GM12878 (cell line): ENCODE data around the gene VIP. TPM values are rescaled to one million over a fixed set of nuclear protein-coding genes. Genes with fewer than 3 reads are reported as not detected.

Source experiments
- ATAC-seq: fragments of 200-7000 bp; cut with Tn5 transposase; 3 replicates; pipeline ENCODE4 v1.9.1; 2020; ENCODE audit warnings: mild to moderate bottlenecking, moderate library complexity
- BruUV-seq: library from RNA; stranded (reverse); fragments of 400-500 nt; replicated peaks from 2 replicates; lab custom pipeline; 2021; lab: Mats Ljungman, UMichigan
- CTCF ChIA-PET: fragments of 300-600 bp; sonication (Branson Sonifier 250); formaldehyde crosslinking; extraction: SDS; loops from one replicate; lab custom pipeline; 2021; ENCODE audit warnings: inconsistent platforms; lab: Yijun Ruan, JAX
- POLR2A ChIA-PET: fragments of 350-600 bp; formaldehyde crosslinking; extraction: SDS; loops from one replicate; lab custom pipeline; 2021; ENCODE audit warnings: inconsistent platforms; lab: Charles Lee
- RAD21 ChIA-PET: fragments of 300-600 bp; sonication (Branson Sonifier 250); formaldehyde crosslinking; loops from one replicate; lab custom pipeline; 2023; ENCODE audit warnings: antibody characterized with exemption; ENCODE audit not compliant: unreplicated experiment; lab: Charles Lee
- SMC1A ChIA-PET: fragments of 300-600 bp; sonication (Branson Sonifier 250); formaldehyde crosslinking; loops from one replicate; lab custom pipeline; 2023; ENCODE audit not compliant: unreplicated experiment, uncharacterized antibody; lab: Charles Lee
- DNase-seq: peaks from one replicate; pipeline ENCODE4 v3.0.0-alpha.2; 2011; ENCODE audit warnings: low read depth, low spot score
- FAIRE-seq: peaks from 3 replicates; lab custom pipeline; 2011; peaks lifted over from hg19 to GRCh38; lab: Jason Lieb, UNC
- H2AFZ ChIP-seq: 2 replicates; pipeline ENCODE4 v1.6.0; 2011; ENCODE audit warnings: low read depth, low read length, control low read depth; ENCODE audit not compliant: control insufficient read depth
- H3K27ac ChIP-seq: 2 replicates; pipeline ENCODE4 v1.5.1; 2011; ENCODE audit warnings: control low read depth; ENCODE audit not compliant: control insufficient read depth, insufficient read depth
- H3K27me3 ChIP-seq, 2 experiments: replicated peaks in 1 of 2; 2 replicates each; pipeline versions ENCODE4 v1.6.0 to v1.6.1; 2011; ENCODE audit warnings: low read length in 1 of 2; ENCODE audit not compliant: control insufficient read depth in 2 of 2, insufficient read depth in 2 of 2
- H3K36me3 ChIP-seq, 2 experiments: 2 replicates each; pipeline ENCODE4 v1.5.1; 2011; ENCODE audit warnings: low read length in 1 of 2; ENCODE audit not compliant: control insufficient read depth in 2 of 2, insufficient read depth in 2 of 2
- H3K4me1 ChIP-seq: 2 replicates; pipeline ENCODE4 v1.6.1; 2011; ENCODE audit warnings: mild to moderate bottlenecking, low read length, moderate library complexity, mixed read lengths; ENCODE audit not compliant: control insufficient read depth, insufficient read depth
- H3K4me2 ChIP-seq: 2 replicates; pipeline ENCODE4 v1.6.0; 2011; ENCODE audit warnings: control low read depth; ENCODE audit not compliant: control insufficient read depth, insufficient read depth
- H3K4me3 ChIP-seq: fragments of 200-600 bp; sonication (generic); 2 replicates; pipeline ENCODE4 v1.5.1; 2016
- H3K79me2 ChIP-seq: 2 replicates; pipeline ENCODE4 v1.6.0; 2011; ENCODE audit warnings: low read length; ENCODE audit not compliant: control insufficient read depth, insufficient read depth
- H3K9ac ChIP-seq: 2 replicates; pipeline ENCODE4 v1.8.0; 2011; ENCODE audit warnings: low read length, control low read depth, mixed read lengths; ENCODE audit not compliant: control insufficient read depth, insufficient read depth
- H3K9me3 ChIP-seq: replicated peaks from 3 replicates; pipeline ENCODE4 v1.5.1; 2011; ENCODE audit warnings: mild to moderate bottlenecking, low read length; ENCODE audit not compliant: control insufficient read depth, insufficient read depth
- H4K20me1 ChIP-seq: 2 replicates; pipeline ENCODE4 v1.6.0; 2011; ENCODE audit not compliant: control insufficient read depth, insufficient read depth
- ATF2 ChIP-seq: IDR thresholded peaks from 2 replicates; pipeline ENCODE4 v1.6.1; 2012; ENCODE audit warnings: low read length, inconsistent platforms
- BCL3 ChIP-seq: IDR thresholded peaks from 2 replicates; pipeline ENCODE4 v1.6.1; 2011; ENCODE audit warnings: borderline replicate concordance, low read depth, mild to moderate bottlenecking, moderate library complexity, low read length; ENCODE audit not compliant: insufficient read depth, poor library complexity, severe bottlenecking
- E2F8 ChIP-seq: fragments of 450-650 bp; IDR thresholded peaks from 2 replicates; pipeline ENCODE4 v1.6.1; 2018; ENCODE audit warnings: mild to moderate bottlenecking, low read depth, moderate library complexity; ENCODE audit not compliant: partially characterized antibody
- JUNB ChIP-seq: IDR thresholded peaks from 2 replicates; pipeline ENCODE4 v1.6.1; 2016; ENCODE audit warnings: antibody characterized with exemption, mild to moderate bottlenecking
- KDM1A ChIP-seq: fragments of 200-600 bp; sonication (generic); IDR thresholded peaks from 2 replicates; pipeline ENCODE4 v1.6.1; 2016; ENCODE audit warnings: borderline replicate concordance
- MXI1 ChIP-seq: fragments of 150-350 bp; IDR thresholded peaks from 2 replicates; pipeline ENCODE4 v1.6.1; 2011; ENCODE audit warnings: low read depth, mild to moderate bottlenecking, inconsistent platforms, low read length, improper control_type of control experiment
- NBN ChIP-seq: fragments of 450-650 bp; IDR thresholded peaks from 2 replicates; pipeline ENCODE4 v1.6.1; 2016
- NR2F1 ChIP-seq: fragments of 450-650 bp; conservative IDR thresholded peaks from 2 replicates; pipeline ENCODE4 v1.6.1; 2017; ENCODE audit warnings: mild to moderate bottlenecking
- PAX8 ChIP-seq: fragments of 450-650 bp; IDR thresholded peaks from 2 replicates; pipeline ENCODE4 v1.6.1; 2017; ENCODE audit warnings: mild to moderate bottlenecking, moderate library complexity
- POLR2A ChIP-seq: IDR thresholded peaks from 2 replicates; pipeline ENCODE4 v1.6.1; 2011; ENCODE audit warnings: low read depth, mild to moderate bottlenecking, low read length
- REST ChIP-seq: IDR thresholded peaks from 2 replicates; pipeline ENCODE4 v1.6.1; 2012; ENCODE audit warnings: mild to moderate bottlenecking, low read depth, low read length
- STAT3 ChIP-seq: IDR thresholded peaks from 2 replicates; pipeline ENCODE4 v1.6.1; 2011; ENCODE audit warnings: low read depth, low read length, improper control_type of control experiment
- ZNF207 ChIP-seq: fragments of 450-650 bp; IDR thresholded peaks from 2 replicates; pipeline ENCODE4 v1.6.1; 2014; ENCODE audit warnings: antibody characterized with exemption, mild to moderate bottlenecking, borderline replicate concordance
- WGBS: methylation state at CpG from one replicate; pipeline ENCODE4 v1.1.6; 2016; ENCODE audit warnings: low lambda C conversion rate; ENCODE audit not compliant: insufficient replicate concordance, insufficient coverage; ENCODE audit errors: missing lambda C conversion rate; 5-methylcytosine and 5-hydroxymethylcytosine counted together
- in situ Hi-C: fragments of 300-500 bp; cut with MboI; formaldehyde crosslinking; loops from 9 replicates; pipeline ENCODE4 v1.14.3; 2018; ENCODE audit warnings: mixed read lengths
- intact Hi-C: fragments of 100-400 bp; cut with micrococcal nuclease; formaldehyde crosslinking; loops from one replicate; pipeline ENCODE4 v1.14.2; 2022; ENCODE audit not compliant: unreplicated experiment
- polyA plus RNA-seq, 11 experiments: library from polyadenylated mRNA; depleted of rRNA in 4 of 11; unstranded in 6 of 11; stranded (reverse) in 5 of 11; fragments of >200 nt; fragmentation: Nextera tagmentation in 4 of 11; fragmentation: Illumina TruSeq in 1 of 11; extraction: Ambion mirVana in 4 of 11; extraction: Trizol in 1 of 11; gene quantifications; 1 replicate in 1 of 11; 2 replicates in 10 of 11; pipeline versions ENCODE4 v1.2.1 to v1.2.3, GENCODE V29; 2011 to 2016; ENCODE audit warnings: inconsistent platforms in 2 of 11, missing spikeins in 2 of 11, low read depth in 1 of 11
- total RNA-seq, 4 experiments: library from RNA; depleted of rRNA in 3 of 4; stranded (reverse); fragments of >200 nt in 3 of 4; fragmentation: Illumina TruSeq in 1 of 4; extraction: Trizol in 1 of 4; gene quantifications; 2 replicates each; pipeline versions ENCODE4 v1.2.1 to v1.2.3, GENCODE V29; 2013 to 2021

Gene VIP
- total and polyA plus RNA-seq, 10 of the 15 experiments (the other 5 are each of a cell fraction or from before 2014, with no cell fraction given): 0.23 TPM; not detected in 9

- no peak for DNase-seq
- FAIRE-seq: no peak
- in situ Hi-C loops (no loop called here), intact Hi-C loops (no loop called here)
- Histone ChIP-seq H3K9ac (no peak overlapping the region), H2AFZ (no peak overlapping the region), H4K20me1 (no peaks in the 10 kb centered on the region), H3K79me2 (no peaks in the 10 kb centered on the region), H3K4me2 (no peak overlapping the region), H3K4me3 (no peak overlapping the region), H3K36me3 (no peaks in the 10 kb centered on the region), H3K9me3 (no peaks in the 10 kb centered on the region), H3K27me3 (no peaks in the 10 kb centered on the region), H3K4me1 (no peaks in the 10 kb centered on the region), H3K27ac (no peak overlapping the region)
- POLR2A ChIA-PET: no interaction called here
- ATAC-seq: no peak; the same call in 2 of the 3 replicates
- 25% methylated on average over 9 of the region's 9 CpGs for WGBS
- SMC1A ChIA-PET: interaction anchor here (0.6 kb wide), 1 partner anchor 198 kb away, joined by 4 read pairs; no protein-coding TSS in a partner anchor
- CTCF ChIA-PET: no interaction called here
- RAD21 ChIA-PET: no interaction called here
- BruUV-seq: no TSS peak
- TF ChIP-seq JUNB (no peak), POLR2A (no peak), REST (no peak), PAX8 (no peak), STAT3 (no peak), KDM1A (no peak), E2F8 (no peak), NBN (no peak), NR2F1 (no peak), ATF2 (no peak), BCL3 (no peak), MXI1 (no peak), ZNF207 (no peak)
Measured at GRCh38 chr6:152783217-152783878, 32.8 kb downstream of the VIP start.
